H1 (cell line): ENCODE data around the gene UBE4B.

Experiments
- CHD1 ChIP-seq: IDR thresholded peaks from 2 replicates; pipeline ENCODE4 v1.6.1; 2012; ENCODE audit warnings: low read depth, low read length, improper control_type of control experiment
- CHD2 ChIP-seq: IDR thresholded peaks from 2 replicates; pipeline ENCODE4 v1.6.1; 2012; ENCODE audit warnings: low read length, improper control_type of control experiment
- CREB1 ChIP-seq: IDR thresholded peaks from 2 replicates; pipeline ENCODE4 v1.6.1; 2012; ENCODE audit warnings: inconsistent platforms
- EP300 ChIP-seq, 2 experiments: IDR thresholded peaks; 1 replicate in 1 of 2; 2 replicates in 1 of 2; pipeline ENCODE4 v1.6.1; 2011 to 2012; ENCODE audit warnings: low read depth in 2 of 2, low read length in 2 of 2, mild to moderate bottlenecking in 2 of 2, borderline replicate concordance in 1 of 2, inconsistent platforms in 1 of 2, moderate library complexity in 1 of 2
- GABPA ChIP-seq: IDR thresholded peaks from 2 replicates; pipeline ENCODE4 v1.6.1; 2011; ENCODE audit warnings: mild to moderate bottlenecking, low read length, moderate library complexity, borderline replicate concordance; ENCODE audit not compliant: insufficient read depth
- KDM5A ChIP-seq: fragments of 200-600 bp; IDR thresholded peaks from 2 replicates; pipeline ENCODE4 v1.7.1; 2012; ENCODE audit warnings: mild to moderate bottlenecking, low read length, inconsistent platforms, mixed read lengths
- NRF1 ChIP-seq: IDR thresholded peaks from 2 replicates; pipeline ENCODE4 v1.6.1; 2011; ENCODE audit warnings: mild to moderate bottlenecking, low read depth, low read length, improper control_type of control experiment
- POLR2A ChIP-seq, 2 experiments: IDR thresholded peaks; 1 replicate in 1 of 2; 2 replicates in 1 of 2; pipeline ENCODE4 v1.6.1; 2011; ENCODE audit warnings: low read depth in 2 of 2, low read length in 2 of 2, mild to moderate bottlenecking in 2 of 2; ENCODE audit errors: control extremely low read depth in 1 of 2
- TAF1 ChIP-seq: IDR thresholded peaks from 2 replicates; pipeline ENCODE4 v1.6.1; 2011; ENCODE audit warnings: mild to moderate bottlenecking, low read depth, low read length
- TF ChIP-seq, protein P1 (sequence below), 3 experiments: IDR thresholded peaks; 1 replicate in 2 of 3; 2 replicates in 1 of 3; pipeline versions ENCODE4 v1.5.1 to v1.6.1; 2011; ENCODE audit warnings: low read length in 3 of 3, mild to moderate bottlenecking in 3 of 3, inconsistent platforms in 2 of 3, low read depth in 1 of 3, moderate library complexity in 1 of 3; ENCODE audit not compliant: insufficient read depth in 1 of 3; ENCODE audit errors: control extremely low read depth in 1 of 3
- TF ChIP-seq, protein P2 (sequence below): IDR thresholded peaks from 2 replicates; pipeline ENCODE4 v1.6.1; 2012; ENCODE audit warnings: inconsistent platforms
- TF ChIP-seq, protein P3 (sequence below): IDR thresholded peaks from 2 replicates; pipeline ENCODE4 v1.6.1; 2011; ENCODE audit warnings: low read length, improper control_type of control experiment

DNA sequence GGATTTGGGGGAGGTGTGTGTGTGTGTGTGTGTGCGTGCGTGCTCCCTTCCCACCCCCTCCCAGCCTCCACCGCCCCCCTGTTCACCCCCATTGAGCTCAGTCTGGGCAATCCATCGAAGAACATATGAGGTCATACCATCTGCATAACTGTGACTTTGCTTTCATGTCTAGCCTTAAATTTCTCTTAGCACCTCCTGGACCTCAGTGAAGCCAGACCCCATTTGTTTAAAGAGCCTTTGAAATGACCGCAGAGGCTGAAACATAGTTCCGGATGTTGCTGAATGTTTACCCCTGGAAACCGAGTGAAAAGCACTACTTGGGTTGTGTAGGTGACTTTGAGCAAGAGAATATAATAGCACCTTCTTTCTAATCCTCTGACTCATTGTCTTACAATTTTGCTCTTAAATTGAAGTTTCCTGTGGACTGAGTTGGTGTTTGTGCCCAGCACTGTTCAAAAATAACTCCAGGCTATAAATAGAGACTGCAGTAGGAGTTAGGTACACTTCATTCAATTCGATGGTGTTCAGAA is 75.4 kb downstream of the UBE4B start:
- no peak for TF ChIP-seq POLR2A (IDR thresholded peaks at IDR 0.05; ENCODE audit: control extremely low read depth in 1 of 2, low read depth in 2 of 2, low read length in 2 of 2)
- TF ChIP-seq, protein P1, sequence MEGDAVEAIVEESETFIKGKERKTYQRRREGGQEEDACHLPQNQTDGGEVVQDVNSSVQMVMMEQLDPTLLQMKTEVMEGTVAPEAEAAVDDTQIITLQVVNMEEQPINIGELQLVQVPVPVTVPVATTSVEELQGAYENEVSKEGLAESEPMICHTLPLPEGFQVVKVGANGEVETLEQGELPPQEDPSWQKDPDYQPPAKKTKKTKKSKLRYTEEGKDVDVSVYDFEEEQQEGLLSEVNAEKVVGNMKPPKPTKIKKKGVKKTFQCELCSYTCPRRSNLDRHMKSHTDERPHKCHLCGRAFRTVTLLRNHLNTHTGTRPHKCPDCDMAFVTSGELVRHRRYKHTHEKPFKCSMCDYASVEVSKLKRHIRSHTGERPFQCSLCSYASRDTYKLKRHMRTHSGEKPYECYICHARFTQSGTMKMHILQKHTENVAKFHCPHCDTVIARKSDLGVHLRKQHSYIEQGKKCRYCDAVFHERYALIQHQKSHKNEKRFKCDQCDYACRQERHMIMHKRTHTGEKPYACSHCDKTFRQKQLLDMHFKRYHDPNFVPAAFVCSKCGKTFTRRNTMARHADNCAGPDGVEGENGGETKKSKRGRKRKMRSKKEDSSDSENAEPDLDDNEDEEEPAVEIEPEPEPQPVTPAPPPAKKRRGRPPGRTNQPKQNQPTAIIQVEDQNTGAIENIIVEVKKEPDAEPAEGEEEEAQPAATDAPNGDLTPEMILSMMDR (IDR thresholded peaks at IDR 0.05; ENCODE audit: control extremely low read depth in 1 of 3, insufficient read depth in 1 of 3, low read depth in 1 of 3, low read length in 3 of 3): no peak
- no peak for TF ChIP-seq GABPA
- TF ChIP-seq, protein P2, sequence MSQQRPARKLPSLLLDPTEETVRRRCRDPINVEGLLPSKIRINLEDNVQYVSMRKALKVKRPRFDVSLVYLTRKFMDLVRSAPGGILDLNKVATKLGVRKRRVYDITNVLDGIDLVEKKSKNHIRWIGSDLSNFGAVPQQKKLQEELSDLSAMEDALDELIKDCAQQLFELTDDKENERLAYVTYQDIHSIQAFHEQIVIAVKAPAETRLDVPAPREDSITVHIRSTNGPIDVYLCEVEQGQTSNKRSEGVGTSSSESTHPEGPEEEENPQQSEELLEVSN: no peak
- TF ChIP-seq NRF1: no peak
- TF ChIP-seq TAF1: no peak
- TF ChIP-seq, protein P3, sequence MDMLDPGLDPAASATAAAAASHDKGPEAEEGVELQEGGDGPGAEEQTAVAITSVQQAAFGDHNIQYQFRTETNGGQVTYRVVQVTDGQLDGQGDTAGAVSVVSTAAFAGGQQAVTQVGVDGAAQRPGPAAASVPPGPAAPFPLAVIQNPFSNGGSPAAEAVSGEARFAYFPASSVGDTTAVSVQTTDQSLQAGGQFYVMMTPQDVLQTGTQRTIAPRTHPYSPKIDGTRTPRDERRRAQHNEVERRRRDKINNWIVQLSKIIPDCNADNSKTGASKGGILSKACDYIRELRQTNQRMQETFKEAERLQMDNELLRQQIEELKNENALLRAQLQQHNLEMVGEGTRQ: no peak
- TF ChIP-seq KDM5A: no peak
- TF ChIP-seq CHD2: no peak
- no peak for TF ChIP-seq EP300 (IDR thresholded peaks at IDR 0.05; ENCODE audit: borderline replicate concordance in 1 of 2, low read depth in 2 of 2, low read length in 2 of 2)
- no peak for TF ChIP-seq CHD1
- TF ChIP-seq CREB1: no peak
